H9 (cell line): ENCODE results near the gene PXDC1. TPM values are rescaled to one million over a fixed set of nuclear protein-coding genes. Genes with fewer than 3 reads are reported as not detected.

Experiments used
- DNase-seq: peaks from one replicate; pipeline ENCODE4 v3.0.0-alpha.2; 2017
- H2AFZ ChIP-seq: one replicate; pipeline ENCODE4 v1.6.1; 2013; ENCODE audit warnings: mild to moderate bottlenecking, low read length, control low read depth, moderate library complexity
- H2AK5ac ChIP-seq: 2 replicates; pipeline ENCODE4 v1.6.1; 2013; ENCODE audit warnings: low read length, control low read depth, mixed read lengths; ENCODE audit not compliant: insufficient read length
- H2BK120ac ChIP-seq: one replicate; pipeline ENCODE4 v1.6.1; 2013; ENCODE audit warnings: low read depth, mild to moderate bottlenecking, low read length, control low read depth, inconsistent platforms; ENCODE audit not compliant: poor library complexity, severe bottlenecking
- H2BK12ac ChIP-seq: 2 replicates; pipeline ENCODE4 v1.6.1; 2013; ENCODE audit warnings: low read length, control low read depth, mixed read lengths, low read depth; ENCODE audit not compliant: insufficient read length
- H2BK15ac ChIP-seq: 2 replicates; pipeline ENCODE4 v1.6.1; 2013; ENCODE audit warnings: low read depth, low read length, control low read depth
- H2BK20ac ChIP-seq: one replicate; pipeline ENCODE4 v1.6.1; 2013; ENCODE audit warnings: low read depth, mild to moderate bottlenecking, low read length, control low read depth, inconsistent platforms; ENCODE audit not compliant: poor library complexity, severe bottlenecking
- H2BK5ac ChIP-seq: 2 replicates; pipeline ENCODE4 v1.6.1; 2013; ENCODE audit warnings: low read length, control low read depth, mixed read lengths; ENCODE audit not compliant: insufficient read length
- H3K14ac ChIP-seq: 2 replicates; pipeline ENCODE4 v1.6.1; 2013; ENCODE audit warnings: low read length, control low read depth; ENCODE audit not compliant: insufficient read depth
- H3K18ac ChIP-seq: 2 replicates; pipeline ENCODE4 v1.6.1; 2013; ENCODE audit warnings: low read depth, mild to moderate bottlenecking, mixed read lengths, low read length, control low read depth; ENCODE audit not compliant: insufficient read length
- H3K23ac ChIP-seq: 2 replicates; pipeline ENCODE4 v1.6.1; 2013; ENCODE audit warnings: low read length, control low read depth, mixed read lengths, low read depth; ENCODE audit not compliant: insufficient read length
- H3K23me2 ChIP-seq: 2 replicates; pipeline ENCODE4 v1.6.1; 2013; ENCODE audit warnings: low read depth, mild to moderate bottlenecking, mixed read lengths, low read length, control low read depth; ENCODE audit not compliant: insufficient read length, poor library complexity, severe bottlenecking
- H3K27ac ChIP-seq: 2 replicates; pipeline ENCODE4 v1.5.1; 2013; ENCODE audit warnings: low read length, control low read depth, mixed read lengths, low read depth; ENCODE audit not compliant: insufficient read length
- H3K27me3 ChIP-seq: 2 replicates; pipeline ENCODE4 v1.6.1; 2013; ENCODE audit warnings: low read length, control low read depth, inconsistent platforms; ENCODE audit not compliant: insufficient read depth
- H3K4ac ChIP-seq: 2 replicates; pipeline ENCODE4 v1.6.1; 2013; ENCODE audit warnings: low read depth, mild to moderate bottlenecking, control low read depth, inconsistent platforms, low read length, moderate library complexity
- H3K4me1 ChIP-seq: 2 replicates; pipeline ENCODE4 v1.6.1; 2013; ENCODE audit warnings: low read length, control low read depth, inconsistent platforms; ENCODE audit not compliant: insufficient read depth
- H3K4me2 ChIP-seq: 2 replicates; pipeline ENCODE4 v1.6.1; 2013; ENCODE audit warnings: low read length, control low read depth, mixed read lengths; ENCODE audit not compliant: insufficient read length, insufficient read depth
- H3K56ac ChIP-seq: 2 replicates; pipeline ENCODE4 v1.6.1; 2013; ENCODE audit warnings: low read depth, mild to moderate bottlenecking, mixed read lengths, low read length, control low read depth; ENCODE audit not compliant: insufficient read length
- H3K79me1 ChIP-seq: 2 replicates; pipeline ENCODE4 v1.6.1; 2013; ENCODE audit warnings: low read depth, mild to moderate bottlenecking, moderate library complexity, low read length, control low read depth, inconsistent platforms; ENCODE audit not compliant: insufficient read depth, poor library complexity, severe bottlenecking
- H3K79me2 ChIP-seq: 2 replicates; pipeline ENCODE4 v1.6.1; 2013; ENCODE audit warnings: low read length, control low read depth, inconsistent platforms; ENCODE audit not compliant: insufficient read depth
- H3K9ac ChIP-seq: 2 replicates; pipeline ENCODE4 v1.6.1; 2013; ENCODE audit warnings: low read length, control low read depth, mixed read lengths; ENCODE audit not compliant: insufficient read length; ENCODE audit errors: extremely low read depth
- H3K9me3 ChIP-seq: one replicate; pipeline ENCODE4 v1.6.1; 2013; ENCODE audit warnings: low read depth, low read length, inconsistent platforms; ENCODE audit not compliant: control insufficient read depth
- H3T11ph ChIP-seq: one replicate; pipeline ENCODE4 v1.6.1; 2013; ENCODE audit warnings: mild to moderate bottlenecking, low read length, control low read depth, inconsistent platforms
- H4K20me1 ChIP-seq: one replicate; pipeline ENCODE4 v1.6.1; 2013; ENCODE audit not compliant: control insufficient read depth, insufficient read length, insufficient read depth
- H4K5ac ChIP-seq: 2 replicates; pipeline ENCODE4 v1.6.1; 2013; ENCODE audit warnings: low read depth, mild to moderate bottlenecking, mixed read lengths, low read length, control low read depth; ENCODE audit not compliant: insufficient read length
- H4K8ac ChIP-seq: replicated peaks from 2 replicates; pipeline ENCODE4 v1.6.1; 2013; ENCODE audit warnings: low read length, control low read depth, mixed read lengths, low read depth; ENCODE audit not compliant: insufficient read length
- H4K91ac ChIP-seq: 2 replicates; pipeline ENCODE4 v1.6.1; 2013; ENCODE audit warnings: low read depth, mild to moderate bottlenecking, moderate library complexity, mixed read lengths, low read length, control low read depth; ENCODE audit not compliant: insufficient read length
- H3K27ac Mint-ChIP-seq, 3 experiments: 2 replicates in 2 of 3; 3 replicates in 1 of 3; pipeline ENCODE4 v1.8.0; 2020 to 2021; ENCODE audit warnings: mixed read lengths in 3 of 3, mild to moderate bottlenecking in 1 of 3, moderate library complexity in 1 of 3
- H3K27me3 Mint-ChIP-seq: 2 replicates; pipeline ENCODE4 v1.8.0; 2021; ENCODE audit warnings: low read depth, mild to moderate bottlenecking, moderate library complexity, mixed read lengths
- H3K36me3 Mint-ChIP-seq, 3 experiments: 2 replicates in 2 of 3; 3 replicates in 1 of 3; pipeline ENCODE4 v1.8.0; 2020 to 2021; ENCODE audit warnings: low read depth in 3 of 3, mixed read lengths in 3 of 3; ENCODE audit not compliant: insufficient read depth in 1 of 3
- H3K4me1 Mint-ChIP-seq, 2 experiments: 2 replicates each; pipeline ENCODE4 v1.8.0; 2020; ENCODE audit warnings: mixed read lengths in 2 of 2
- H3K4me3 Mint-ChIP-seq, 2 experiments: 2 replicates in 1 of 2; 3 replicates in 1 of 2; pipeline ENCODE4 v1.8.0; 2020 to 2021; ENCODE audit warnings: mild to moderate bottlenecking in 2 of 2, mixed read lengths in 2 of 2, moderate library complexity in 1 of 2
- H3K9me3 Mint-ChIP-seq, 2 experiments: 2 replicates in 1 of 2; 3 replicates in 1 of 2; pipeline ENCODE4 v1.8.0; 2020; ENCODE audit warnings: mild to moderate bottlenecking in 2 of 2, mixed read lengths in 2 of 2, moderate library complexity in 1 of 2
- CTCF ChIP-seq: fragments of 200-600 bp; sonication (generic); conservative IDR thresholded peaks from 3 replicates; pipeline ENCODE4 v1.8.0; 2021; ENCODE audit warnings: antibody characterized with exemption, mild to moderate bottlenecking
- WGBS: extraction: QIAGEN DNeasy Blood & Tissue Kit; methylation state at CpG from one replicate; pipeline ENCODE4 v1.1.7; 2013; ENCODE audit warnings: missing lambda C conversion rate, low lambda C conversion rate, mixed read lengths; ENCODE audit not compliant: insufficient read length; ENCODE audit errors: extremely low coverage; 5-methylcytosine and 5-hydroxymethylcytosine counted together
- total RNA-seq: library from RNA; stranded (reverse); gene quantifications from 2 replicates; pipeline ENCODE4 v1.2.1, GENCODE V29; 2021

The PXDC1 gene
- total RNA-seq, 1 experiment from 2014 or later: 3.1 TPM

- Histone ChIP-seq H3K4ac (no peak overlapping the region), H2BK12ac (no peak overlapping the region), H3K27me3 (no peaks in the 10 kb centered on the region), H4K91ac (no peak overlapping the region), H2BK15ac (no peak overlapping the region), H2AFZ (no peak overlapping the region), H3K18ac (no peak overlapping the region), H3K14ac (no peak overlapping the region), H3K79me2 (no peaks in the 10 kb centered on the region), H3K27ac (no peak overlapping the region), H2BK5ac (no peak overlapping the region), H3K23ac (no peak overlapping the region), H3K56ac (no peak overlapping the region), H4K20me1 (no peaks in the 10 kb centered on the region), H2BK20ac (no peak overlapping the region), H3K9ac (no peak overlapping the region), H2AK5ac (no peak overlapping the region), H2BK120ac (no peak overlapping the region), H4K5ac (no peak overlapping the region), H4K8ac (no peak overlapping the region), H3K23me2 (no peaks in the 10 kb centered on the region), H3K4me2 (no peak overlapping the region), H3K79me1 (no peaks in the 10 kb centered on the region), H3T11ph (no peak overlapping the region), H3K9me3 (no peaks in the 10 kb centered on the region), H3K4me1 (peaks cover 2% of the 10 kb centered on the region; the same call in 1 of the 2 replicates)
- no peak overlapping the region for H3K27ac Mint-ChIP-seq
- WGBS: no CpG with 5 or more reads among the region's 8 CpGs
- no peak overlapping the region for H3K4me3 Mint-ChIP-seq
- peaks cover 0 to 14% of the 10 kb centered on the region in 2 experiments; a peak in 3 of 4 replicates for H3K4me1 Mint-ChIP-seq
- H3K36me3 Mint-ChIP-seq: no peaks in the 10 kb centered on the region; a peak in 1 of 7 replicates
- DNase-seq: no peak
- no peak for TF ChIP-seq CTCF
- H3K9me3 Mint-ChIP-seq: peaks cover 0 to 1% of the 10 kb centered on the region in 2 experiments; a peak in 1 of 5 replicates
- peaks cover 4% of the 10 kb centered on the region for H3K27me3 Mint-ChIP-seq
Observed at GRCh38 chr6:3781504-3781903, 30.0 kb upstream of the PXDC1 start.
